ENCODE data around the gene TMEM45A.

Gene TMEM45A

DNA sequence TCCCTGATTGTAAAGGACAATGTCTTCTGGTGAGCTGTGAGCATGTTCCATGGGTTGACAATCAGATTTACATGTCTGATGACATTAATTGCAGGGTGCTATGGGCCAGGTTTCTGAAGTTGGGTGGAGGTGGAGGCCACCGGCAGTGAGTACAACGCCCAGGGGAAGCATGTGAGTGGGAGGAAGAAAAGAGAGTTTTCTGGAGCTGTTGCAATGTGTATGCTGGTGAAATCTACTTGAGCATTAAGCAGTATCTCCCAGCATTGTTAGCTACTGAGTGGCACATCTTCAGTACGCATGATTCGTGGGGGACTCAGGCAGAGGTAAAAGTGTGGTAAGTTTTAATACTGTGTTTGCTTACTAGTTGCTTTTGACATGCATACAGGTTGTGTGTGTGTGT is 26.6 kb downstream of the TMEM45A start:
- Histone ChIP-seq H3K27me3 (ENCODE audit: low read depth, low read length) (0 out of 2 replicates have a peak, but pooled peaks cover 4% of the 10 kb centered on the region), H4K20me1 (ENCODE audit: insufficient read depth, low read length) (no peaks in the 10 kb centered on the region), H3K27ac (ENCODE audit: low read length) (no peak overlapping the region), H3K4me1 (ENCODE audit: low read length) (no peaks in the 10 kb centered on the region), H3K4me2 (ENCODE audit: low read length) (no peak overlapping the region), H2AFZ (ENCODE audit: low read depth, low read length) (no peak overlapping the region), H3K9ac (ENCODE audit: low read length) (no peak overlapping the region), H3K9me3 (ENCODE audit: insufficient read depth, low read length) (no peaks in the 10 kb centered on the region), H3K36me3 (replicated peaks; ENCODE audit: low read depth, low read length) (no peaks in the 10 kb centered on the region), H3K79me2 (ENCODE audit: low read length) (no peaks in the 10 kb centered on the region), H3K4me3 (ENCODE audit: low read length) (no peak overlapping the region)
- no peak for TF ChIP-seq EZH2phosphoT487 (IDR thresholded peaks at IDR 0.05; ENCODE audit: low read depth)
- TF ChIP-seq, protein P1, sequence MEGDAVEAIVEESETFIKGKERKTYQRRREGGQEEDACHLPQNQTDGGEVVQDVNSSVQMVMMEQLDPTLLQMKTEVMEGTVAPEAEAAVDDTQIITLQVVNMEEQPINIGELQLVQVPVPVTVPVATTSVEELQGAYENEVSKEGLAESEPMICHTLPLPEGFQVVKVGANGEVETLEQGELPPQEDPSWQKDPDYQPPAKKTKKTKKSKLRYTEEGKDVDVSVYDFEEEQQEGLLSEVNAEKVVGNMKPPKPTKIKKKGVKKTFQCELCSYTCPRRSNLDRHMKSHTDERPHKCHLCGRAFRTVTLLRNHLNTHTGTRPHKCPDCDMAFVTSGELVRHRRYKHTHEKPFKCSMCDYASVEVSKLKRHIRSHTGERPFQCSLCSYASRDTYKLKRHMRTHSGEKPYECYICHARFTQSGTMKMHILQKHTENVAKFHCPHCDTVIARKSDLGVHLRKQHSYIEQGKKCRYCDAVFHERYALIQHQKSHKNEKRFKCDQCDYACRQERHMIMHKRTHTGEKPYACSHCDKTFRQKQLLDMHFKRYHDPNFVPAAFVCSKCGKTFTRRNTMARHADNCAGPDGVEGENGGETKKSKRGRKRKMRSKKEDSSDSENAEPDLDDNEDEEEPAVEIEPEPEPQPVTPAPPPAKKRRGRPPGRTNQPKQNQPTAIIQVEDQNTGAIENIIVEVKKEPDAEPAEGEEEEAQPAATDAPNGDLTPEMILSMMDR (IDR thresholded peaks at IDR 0.05; ENCODE audit: low read depth, low read length) = no peak

DNA sequence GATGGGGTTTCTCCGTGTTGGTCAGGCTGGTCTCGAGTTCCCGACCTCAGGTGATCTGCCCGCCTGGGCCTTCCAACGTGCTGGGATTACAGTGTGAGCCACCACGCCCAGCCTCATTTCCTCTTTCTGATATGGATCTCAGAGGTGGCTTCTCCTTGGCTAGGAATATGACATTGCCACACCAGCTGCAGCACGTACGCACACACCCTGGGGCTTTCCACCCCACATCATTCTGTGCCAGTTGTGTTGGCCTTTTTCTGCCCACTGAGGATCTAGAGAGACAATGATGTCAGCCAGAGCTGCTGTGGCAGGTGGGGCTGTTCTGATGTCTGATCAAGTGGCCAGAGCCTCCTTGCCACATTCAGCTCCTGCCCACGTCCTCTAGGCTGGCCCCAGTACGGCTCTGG is 29.0 kb downstream of the TMEM45A start:
- Histone ChIP-seq H3K27ac (ENCODE audit: low read length) (no peak overlapping the region), H3K4me1 (ENCODE audit: low read length) (no peaks in the 10 kb centered on the region), H3K4me3 (ENCODE audit: low read length) (no peak overlapping the region), H4K20me1 (ENCODE audit: insufficient read depth, low read length) (no peaks in the 10 kb centered on the region), H3K36me3 (replicated peaks; ENCODE audit: low read depth, low read length) (no peaks in the 10 kb centered on the region), H3K4me2 (ENCODE audit: low read length) (no peak overlapping the region), H3K9me3 (ENCODE audit: insufficient read depth, low read length) (no peaks in the 10 kb centered on the region), H3K9ac (ENCODE audit: low read length) (no peak overlapping the region), H3K79me2 (ENCODE audit: low read length) (no peaks in the 10 kb centered on the region), H3K27me3 (ENCODE audit: low read depth, low read length) (0 out of 2 replicates have a peak, but pooled peaks cover 4% of the 10 kb centered on the region), H2AFZ (ENCODE audit: low read depth, low read length) (no peak overlapping the region)
- TF ChIP-seq EZH2phosphoT487 (IDR thresholded peaks at IDR 0.05; ENCODE audit: low read depth) = no peak
- TF ChIP-seq, protein P1 (IDR thresholded peaks at IDR 0.05; ENCODE audit: low read depth, low read length) = no peak

DNA sequence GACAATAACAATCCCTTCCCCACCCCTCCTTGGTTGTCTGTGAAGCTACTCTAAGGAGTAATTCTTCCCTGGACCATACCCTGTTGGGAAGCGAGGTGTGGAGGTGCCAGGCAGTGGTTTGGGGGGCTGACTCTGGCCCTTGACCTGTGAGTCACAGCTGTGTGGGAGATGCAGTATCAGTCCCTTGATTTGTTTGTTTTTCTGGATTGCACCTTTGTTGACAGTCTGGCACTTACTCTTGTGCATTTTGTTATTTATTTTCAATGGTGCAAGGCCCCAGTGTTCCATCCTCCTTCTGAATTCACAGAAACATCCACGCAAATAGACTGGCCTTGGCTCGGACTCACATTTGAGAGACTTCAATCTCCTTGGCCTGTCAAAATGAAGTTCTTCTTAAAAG is 29.7 kb downstream of the TMEM45A start:
- no peaks in the 10 kb centered on the region for H3K9me3 ChIP-seq (ENCODE audit: insufficient read depth, low read length)
- H3K79me2 ChIP-seq (ENCODE audit: low read length) = no peaks in the 10 kb centered on the region
- H4K20me1 ChIP-seq (ENCODE audit: insufficient read depth, low read length) = no peaks in the 10 kb centered on the region
- no peak overlapping the region for H2AFZ ChIP-seq (ENCODE audit: low read depth, low read length)
- TF ChIP-seq EZH2phosphoT487 (IDR thresholded peaks at IDR 0.05; ENCODE audit: low read depth) = no peak
- TF ChIP-seq, protein P1 (IDR thresholded peaks at IDR 0.05; ENCODE audit: low read depth, low read length) = no peak
- H3K4me3 ChIP-seq (ENCODE audit: low read length) = no peak overlapping the region
- no peak overlapping the region for H3K27ac ChIP-seq (ENCODE audit: low read length)
- H3K27me3 ChIP-seq (ENCODE audit: low read depth, low read length) = 0 out of 2 replicates have a peak, but pooled peaks cover 4% of the 10 kb centered on the region
- no peaks in the 10 kb centered on the region for H3K36me3 ChIP-seq (replicated peaks; ENCODE audit: low read depth, low read length)
- no peaks in the 10 kb centered on the region for H3K4me1 ChIP-seq (ENCODE audit: low read length)
- H3K9ac ChIP-seq (ENCODE audit: low read length) = no peak overlapping the region
- no peak overlapping the region for H3K4me2 ChIP-seq (ENCODE audit: low read length)

DNA sequence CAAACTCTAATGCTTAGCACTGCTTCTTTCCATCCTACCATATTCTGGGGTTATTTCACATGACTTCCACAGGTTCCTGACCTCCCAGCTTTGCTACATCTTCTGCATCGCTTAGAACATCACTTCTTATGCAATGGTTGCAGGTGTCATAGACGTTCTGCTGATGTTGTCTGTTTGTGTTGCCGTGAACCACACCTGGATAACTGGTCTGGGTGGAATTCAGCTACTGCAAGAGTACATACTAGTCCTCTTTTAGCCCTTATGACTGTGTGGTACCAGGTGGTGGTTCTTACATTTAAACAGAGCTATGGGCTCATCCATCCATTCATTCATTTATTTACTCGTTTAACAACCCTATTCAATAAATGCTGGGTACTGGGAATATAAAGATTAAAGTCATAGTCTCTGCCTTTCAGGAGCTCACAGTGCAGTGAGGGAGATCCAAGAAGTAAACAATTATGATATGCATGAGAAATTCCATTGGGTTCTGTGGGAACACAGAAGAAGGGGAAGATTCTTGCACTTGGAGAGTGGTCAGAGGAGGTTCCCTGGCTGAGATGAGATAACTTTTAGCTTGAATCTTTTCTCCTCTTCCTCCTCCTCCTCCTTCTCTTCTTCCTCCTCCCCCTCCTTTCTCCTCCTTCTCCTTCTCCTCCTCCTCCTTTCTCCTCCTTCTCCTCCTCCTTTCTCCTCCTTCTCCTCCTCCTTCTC is 30.8 kb downstream of the TMEM45A start:
- Histone ChIP-seq H3K9ac (ENCODE audit: low read length) (no peak overlapping the region), H3K4me1 (ENCODE audit: low read length) (no peaks in the 10 kb centered on the region), H2AFZ (ENCODE audit: low read depth, low read length) (no peak overlapping the region), H4K20me1 (ENCODE audit: insufficient read depth, low read length) (no peaks in the 10 kb centered on the region), H3K27me3 (ENCODE audit: low read depth, low read length) (0 out of 2 replicates have a peak, but pooled peaks cover 4% of the 10 kb centered on the region), H3K9me3 (ENCODE audit: insufficient read depth, low read length) (no peaks in the 10 kb centered on the region), H3K27ac (ENCODE audit: low read length) (no peak overlapping the region), H3K4me3 (ENCODE audit: low read length) (no peak overlapping the region), H3K79me2 (ENCODE audit: low read length) (no peaks in the 10 kb centered on the region), H3K36me3 (replicated peaks; ENCODE audit: low read depth, low read length) (no peaks in the 10 kb centered on the region), H3K4me2 (ENCODE audit: low read length) (no peak overlapping the region)
- TF ChIP-seq EZH2phosphoT487 (IDR thresholded peaks at IDR 0.05; ENCODE audit: low read depth) = no peak
- TF ChIP-seq, protein P1 (IDR thresholded peaks at IDR 0.05; ENCODE audit: low read depth, low read length) = no peak

All from OCI-LY3 (cell line).